ENCODE data around the gene ERFE. TPM values are rescaled to one million over a fixed set of nuclear protein-coding genes. Genes with fewer than 3 reads are reported as not detected.

Gene ERFE
- total RNA-seq, 1 donor from 2014 or later, result 1.2 TPM

DNA sequence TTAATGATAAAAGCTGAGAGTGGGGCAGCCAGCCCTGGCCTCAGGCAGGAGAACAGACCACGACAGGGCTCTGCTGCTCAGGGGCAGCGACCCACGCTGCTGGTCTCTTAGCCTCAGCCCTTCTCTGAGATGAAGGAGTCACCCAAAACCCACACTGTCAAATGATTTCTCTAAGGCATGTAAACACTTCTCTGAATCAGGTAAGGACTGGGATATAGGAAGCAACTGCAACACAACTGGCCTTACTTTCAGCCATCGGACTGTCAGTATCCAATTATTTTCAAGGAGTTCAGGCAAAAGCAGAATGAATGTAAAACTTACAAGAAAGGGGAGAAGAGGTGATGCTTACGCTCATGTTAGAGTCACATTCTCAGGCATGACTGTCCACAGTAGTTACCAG is 21.8 kb downstream of the ERFE start:
- Mint-ChIP-seq H3K27ac (ENCODE audit: unreplicated experiment) (no peak overlapping the region), H3K27me3 (ENCODE audit: unreplicated experiment) (no peaks in the 10 kb centered on the region), H3K4me1 (ENCODE audit: unreplicated experiment) (no peaks in the 10 kb centered on the region), H3K36me3 (ENCODE audit: unreplicated experiment) (peaks cover 70% of the 10 kb centered on the region), H3K9me3 (ENCODE audit: unreplicated experiment) (no peaks in the 10 kb centered on the region), H3K4me3 (ENCODE audit: unreplicated experiment) (no peak overlapping the region)
- DNase-seq (ENCODE audit: extremely low spot score, unreplicated experiment), result no peak
- TF ChIP-seq, protein P1, sequence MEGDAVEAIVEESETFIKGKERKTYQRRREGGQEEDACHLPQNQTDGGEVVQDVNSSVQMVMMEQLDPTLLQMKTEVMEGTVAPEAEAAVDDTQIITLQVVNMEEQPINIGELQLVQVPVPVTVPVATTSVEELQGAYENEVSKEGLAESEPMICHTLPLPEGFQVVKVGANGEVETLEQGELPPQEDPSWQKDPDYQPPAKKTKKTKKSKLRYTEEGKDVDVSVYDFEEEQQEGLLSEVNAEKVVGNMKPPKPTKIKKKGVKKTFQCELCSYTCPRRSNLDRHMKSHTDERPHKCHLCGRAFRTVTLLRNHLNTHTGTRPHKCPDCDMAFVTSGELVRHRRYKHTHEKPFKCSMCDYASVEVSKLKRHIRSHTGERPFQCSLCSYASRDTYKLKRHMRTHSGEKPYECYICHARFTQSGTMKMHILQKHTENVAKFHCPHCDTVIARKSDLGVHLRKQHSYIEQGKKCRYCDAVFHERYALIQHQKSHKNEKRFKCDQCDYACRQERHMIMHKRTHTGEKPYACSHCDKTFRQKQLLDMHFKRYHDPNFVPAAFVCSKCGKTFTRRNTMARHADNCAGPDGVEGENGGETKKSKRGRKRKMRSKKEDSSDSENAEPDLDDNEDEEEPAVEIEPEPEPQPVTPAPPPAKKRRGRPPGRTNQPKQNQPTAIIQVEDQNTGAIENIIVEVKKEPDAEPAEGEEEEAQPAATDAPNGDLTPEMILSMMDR (IDR thresholded peaks at IDR 0.05), result no peak

- Mint-ChIP-seq H3K36me3 (ENCODE audit: unreplicated experiment) (peaks cover 67% of the 10 kb centered on the region), H3K4me3 (ENCODE audit: unreplicated experiment) (no peak overlapping the region), H3K27ac (ENCODE audit: unreplicated experiment) (no peak overlapping the region), H3K27me3 (ENCODE audit: unreplicated experiment) (no peaks in the 10 kb centered on the region), H3K4me1 (ENCODE audit: unreplicated experiment) (no peaks in the 10 kb centered on the region), H3K9me3 (ENCODE audit: unreplicated experiment) (no peaks in the 10 kb centered on the region)
- TF ChIP-seq, protein P1 (IDR thresholded peaks at IDR 0.05), result no peak
- DNase-seq (ENCODE audit: extremely low spot score, unreplicated experiment), result no peak
These were observed 23.6 kb downstream of the ERFE start for GRCh38 chr2:238182362-238182761.

DNA sequence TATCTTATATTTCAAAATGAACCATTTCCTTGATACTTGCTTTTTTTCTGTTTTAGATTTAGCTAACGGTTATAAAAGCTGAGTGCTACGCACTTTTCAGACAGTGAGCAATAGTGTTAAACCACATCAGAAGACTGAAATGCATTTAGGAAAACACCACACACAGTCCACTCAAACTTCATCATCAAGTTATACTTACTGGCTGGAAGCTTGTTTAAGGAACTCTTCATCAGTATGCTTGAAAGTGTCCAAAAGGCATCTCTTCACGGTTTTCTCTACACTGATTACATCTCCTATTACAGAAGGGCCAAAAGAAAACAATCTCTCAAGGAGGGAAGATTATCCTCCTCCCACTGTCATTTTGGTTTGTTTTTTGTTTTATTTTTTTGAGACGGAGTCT is 25.1 kb downstream of the ERFE start:
- Mint-ChIP-seq H3K27ac (ENCODE audit: unreplicated experiment) (no peak overlapping the region), H3K27me3 (ENCODE audit: unreplicated experiment) (no peaks in the 10 kb centered on the region), H3K36me3 (ENCODE audit: unreplicated experiment) (peaks cover 73% of the 10 kb centered on the region)

DNA sequence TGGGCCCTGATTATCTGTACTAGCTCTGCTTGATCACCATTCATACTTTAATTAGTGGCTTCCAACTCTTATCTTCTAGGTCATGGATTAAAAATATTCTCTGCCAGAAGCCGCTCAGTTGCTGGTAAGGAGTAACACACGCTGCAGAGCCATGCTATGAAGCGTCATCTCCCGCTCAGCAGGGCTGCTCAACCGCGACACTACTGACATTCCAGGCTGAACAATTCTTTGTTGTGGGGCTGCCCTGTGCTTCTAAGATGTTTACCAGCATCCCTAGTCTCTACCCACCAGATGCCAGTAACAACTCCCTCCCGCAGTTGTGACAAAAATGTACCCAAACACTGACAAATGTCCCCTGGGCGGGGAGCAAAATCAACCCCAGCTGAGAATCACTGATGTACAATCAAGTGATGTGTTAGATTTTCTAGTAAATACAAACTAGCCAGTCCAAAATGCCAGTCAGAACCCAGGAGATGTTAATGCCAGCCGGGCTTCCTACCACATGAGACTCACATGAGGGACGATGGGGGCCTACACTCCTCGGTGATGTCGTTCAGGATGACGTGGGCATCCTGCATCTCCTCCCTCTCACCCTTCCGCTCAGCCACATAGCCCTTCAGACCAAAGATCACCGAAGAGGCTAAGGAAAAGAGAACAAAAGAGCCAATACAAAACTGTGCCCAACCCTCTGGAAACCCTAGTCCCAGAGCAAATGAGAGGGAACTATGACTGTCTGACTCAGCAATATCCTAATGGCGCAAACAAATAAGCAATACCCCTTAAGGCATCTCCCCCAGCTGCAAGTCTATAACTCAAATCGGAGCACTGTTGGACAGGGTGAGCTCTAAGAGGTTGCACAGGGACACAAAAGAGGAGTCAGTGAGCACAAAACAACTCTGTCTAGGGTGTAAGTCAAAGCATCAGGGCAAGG is 29.1 kb downstream of the ERFE start:
- Mint-ChIP-seq H3K4me3 (ENCODE audit: unreplicated experiment) (no peak overlapping the region), H3K4me1 (ENCODE audit: unreplicated experiment) (no peaks in the 10 kb centered on the region), H3K27ac (ENCODE audit: unreplicated experiment) (no peak overlapping the region), H3K36me3 (ENCODE audit: unreplicated experiment) (peaks cover 65% of the 10 kb centered on the region), H3K9me3 (ENCODE audit: unreplicated experiment) (no peaks in the 10 kb centered on the region), H3K27me3 (ENCODE audit: unreplicated experiment) (no peaks in the 10 kb centered on the region)
- no peak for DNase-seq (ENCODE audit: extremely low spot score, unreplicated experiment)
- TF ChIP-seq, protein P1 (IDR thresholded peaks at IDR 0.05), result no peak

More for the DNA sequence above, 25.1 kb downstream of the ERFE start:
- Mint-ChIP-seq H3K4me3 (ENCODE audit: unreplicated experiment) (no peak overlapping the region), H3K4me1 (ENCODE audit: unreplicated experiment) (no peaks in the 10 kb centered on the region), H3K9me3 (ENCODE audit: unreplicated experiment) (no peaks in the 10 kb centered on the region)
- TF ChIP-seq, protein P1 (IDR thresholded peaks at IDR 0.05), result no peak
- DNase-seq (ENCODE audit: extremely low spot score, unreplicated experiment), result no peak

- Mint-ChIP-seq H3K9me3 (ENCODE audit: unreplicated experiment) (no peaks in the 10 kb centered on the region), H3K4me3 (ENCODE audit: unreplicated experiment) (no peak overlapping the region), H3K27ac (ENCODE audit: unreplicated experiment) (no peak overlapping the region), H3K36me3 (ENCODE audit: unreplicated experiment) (peaks cover 53% of the 10 kb centered on the region), H3K27me3 (ENCODE audit: unreplicated experiment) (no peaks in the 10 kb centered on the region), H3K4me1 (ENCODE audit: unreplicated experiment) (no peaks in the 10 kb centered on the region)
- TF ChIP-seq, protein P1 (IDR thresholded peaks at IDR 0.05), result no peak
- no peak for DNase-seq (ENCODE audit: extremely low spot score, unreplicated experiment)
These were observed 31.7 kb downstream of the ERFE start for GRCh38 chr2:238190445-238190844.

Measured in osteocyte (in vitro differentiated cells).